Ovary (tissue), 9 donors: Measurements from ENCODE around the gene PARD3. TPM values are rescaled to one million over a fixed set of nuclear protein-coding genes. Genes with fewer than 3 reads are reported as not detected.

Source experiments
- DNase-seq, 5 donors: peaks; one replicate each; pipeline ENCODE4 v3.0.0-alpha.2; 2019 to 2020
- H3K27ac ChIP-seq, 2 donors: fragments of 200-600 bp; one replicate each; pipeline versions ENCODE4 v1.5.1 to v1.8.0; 2019 to 2022
- H3K27me3 ChIP-seq: fragments of 200-600 bp; one replicate; pipeline ENCODE4 v1.8.0; 2022
- H3K36me3 ChIP-seq: fragments of 200-600 bp; sonication (generic); one replicate; pipeline ENCODE4 v1.5.1; 2019
- H3K4me1 ChIP-seq: one replicate; pipeline ENCODE4 v1.8.1; 2013; ENCODE audit warnings: mild to moderate bottlenecking, moderate library complexity; ENCODE audit not compliant: insufficient read depth
- H3K4me3 ChIP-seq: fragments of 200-600 bp; sonication (generic); one replicate; pipeline ENCODE4 v1.5.1; 2017
- H3K9me3 ChIP-seq, 2 donors: fragments of 200-600 bp in 1 of 2; sonication (generic) in 1 of 2; one replicate each; pipeline versions ENCODE4 v1.5.1 to v1.8.1; 2013 to 2019; ENCODE audit warnings: mild to moderate bottlenecking in 1 of 2, moderate library complexity in 1 of 2
- EP300 ChIP-seq: sonication (generic); formaldehyde crosslinking; IDR thresholded peaks from one replicate; pipeline ENCODE4 v1.6.1; 2017; ENCODE audit warnings: antibody characterized with exemption
- POLR2A ChIP-seq: fragments of 450-650 bp; IDR thresholded peaks from one replicate; pipeline ENCODE4 v1.6.1; 2017; ENCODE audit warnings: antibody characterized with exemption, mild to moderate bottlenecking, moderate library complexity
- WGBS, 3 donors: extraction: QIAGEN DNeasy Blood & Tissue Kit in 1 of 3; methylation state at CpG; one replicate each; pipeline versions ENCODE4 v1.1.5 to v1.1.7; 2013 to 2017; 5-methylcytosine and 5-hydroxymethylcytosine counted together
- intact Hi-C, 4 donors: fragments of 100-400 bp; cut with DNase I; formaldehyde crosslinking; loops; one replicate each; pipeline versions ENCODE4 v1.11.0 to v1.15.1; 2022 to 2023
- polyA plus RNA-seq, 2 donors: library from polyadenylated mRNA; stranded (reverse); fragments of 200-250 nt in 1 of 2; fragments of 350-450 nt in 1 of 2; fragmentation: Illumina TruSeq in 1 of 2; extraction: RNeasy Lipid Tissue Mini Kit (QIAGEN cat#74804) in 1 of 2; gene quantifications; one replicate each; pipeline ENCODE4 v1.2.3, GENCODE V29; 2013 to 2014
- total RNA-seq, 7 donors: library from RNA; depleted of rRNA in 2 of 7; stranded (reverse); fragments of >200 nt in 2 of 7; fragmentation: NEBNext Ultra II Directional in 3 of 7; extraction: Animal tissue kit (Norgen Biotek cat#: 25700) in 3 of 7; gene quantifications; one replicate each; pipeline versions ENCODE4 v1.1.0 to v1.2.4, GENCODE V29; 2016 to 2023
- TF ChIP-seq, protein P1 (sequence below), 3 donors: fragments of 450-650 bp in 2 of 3; fragments of 200-600 bp in 1 of 3; IDR thresholded peaks; one replicate each; pipeline versions ENCODE4 v1.5.1 to v1.8.0; 2016 to 2022; ENCODE audit warnings: antibody characterized with exemption in 3 of 3, mild to moderate bottlenecking in 1 of 3
- donor health status: DM: no; HTN: no; CAD: no; lungs with moderate emphysema.
- donor health status: DM: no; HTN: no; CAD: no.
- donor health status: Bipolar disorder and iron deficiency.
- donor health status: DM: yes; HTN: yes; CAD: no.
- donor health status: DM: no; HTN: no; CAD: no.
- donor health status: DM: yes; HTN: yes; CAD: no.

PARD3 gene
- total and polyA plus RNA-seq, 9 donors = 31.8 to 92.3 (median 67.1) TPM

DNA sequence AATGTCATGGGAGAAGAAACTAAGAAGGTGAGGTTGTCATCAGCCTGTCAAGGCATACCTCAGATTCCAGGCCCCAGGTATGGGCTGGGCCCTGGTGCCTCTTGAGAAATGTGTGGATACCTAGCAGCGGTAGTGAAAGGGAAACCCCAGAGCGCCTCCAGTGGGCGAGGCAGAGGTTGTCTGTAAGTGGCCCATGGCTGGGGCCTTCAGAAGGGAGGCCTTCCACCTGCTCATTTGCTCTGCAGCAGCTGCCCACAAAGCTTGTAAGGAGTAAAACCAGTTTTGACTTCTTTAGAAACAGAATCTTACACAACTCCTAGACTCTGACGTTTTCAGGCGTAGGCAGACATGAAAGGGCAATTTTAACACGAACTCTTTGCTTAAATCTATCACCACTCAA lies 509.9 kb downstream of the PARD3 start:
- H3K36me3 ChIP-seq = no peaks in the 10 kb centered on the region
- no peak overlapping the region for H3K4me3 ChIP-seq
- DNase-seq = no peak
- WGBS, 3 donors = 80 to 91% (median 89%) methylated on average over 6 of the region's 6 CpGs
- intact Hi-C loops = no loop called here
- H3K27me3 ChIP-seq = no peaks in the 10 kb centered on the region
- no peaks in the 10 kb centered on the region for H3K4me1 ChIP-seq
- H3K9me3 ChIP-seq = no peaks in the 10 kb centered on the region
- no peak overlapping the region for H3K27ac ChIP-seq
- TF ChIP-seq, protein P1, sequence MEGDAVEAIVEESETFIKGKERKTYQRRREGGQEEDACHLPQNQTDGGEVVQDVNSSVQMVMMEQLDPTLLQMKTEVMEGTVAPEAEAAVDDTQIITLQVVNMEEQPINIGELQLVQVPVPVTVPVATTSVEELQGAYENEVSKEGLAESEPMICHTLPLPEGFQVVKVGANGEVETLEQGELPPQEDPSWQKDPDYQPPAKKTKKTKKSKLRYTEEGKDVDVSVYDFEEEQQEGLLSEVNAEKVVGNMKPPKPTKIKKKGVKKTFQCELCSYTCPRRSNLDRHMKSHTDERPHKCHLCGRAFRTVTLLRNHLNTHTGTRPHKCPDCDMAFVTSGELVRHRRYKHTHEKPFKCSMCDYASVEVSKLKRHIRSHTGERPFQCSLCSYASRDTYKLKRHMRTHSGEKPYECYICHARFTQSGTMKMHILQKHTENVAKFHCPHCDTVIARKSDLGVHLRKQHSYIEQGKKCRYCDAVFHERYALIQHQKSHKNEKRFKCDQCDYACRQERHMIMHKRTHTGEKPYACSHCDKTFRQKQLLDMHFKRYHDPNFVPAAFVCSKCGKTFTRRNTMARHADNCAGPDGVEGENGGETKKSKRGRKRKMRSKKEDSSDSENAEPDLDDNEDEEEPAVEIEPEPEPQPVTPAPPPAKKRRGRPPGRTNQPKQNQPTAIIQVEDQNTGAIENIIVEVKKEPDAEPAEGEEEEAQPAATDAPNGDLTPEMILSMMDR (IDR thresholded peaks at IDR 0.05) = no peak
- TF ChIP-seq EP300 (no peak), POLR2A (no peak)

DNA sequence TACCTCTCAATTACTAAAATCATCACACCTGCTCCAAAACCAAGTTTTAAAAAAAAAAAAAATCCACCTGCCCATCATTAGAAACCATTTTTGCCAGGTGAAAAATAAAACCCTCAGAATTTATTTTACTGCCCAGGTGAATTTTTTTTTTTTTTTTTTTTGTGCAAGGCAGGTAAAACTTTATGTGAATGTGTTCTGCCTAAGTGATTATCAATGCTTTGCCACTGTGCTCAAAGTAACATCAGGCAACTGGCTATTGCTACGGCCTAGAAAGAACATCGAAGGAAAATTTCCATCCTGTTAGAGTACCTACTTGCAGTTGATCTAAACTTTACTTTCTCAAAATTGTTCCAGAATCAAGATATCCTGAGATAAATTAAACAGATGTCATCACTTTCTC lies 512.1 kb downstream of the PARD3 start:
- H3K27ac ChIP-seq = no peak overlapping the region
- TF ChIP-seq EP300 = no peak
- TF ChIP-seq, protein P1 (IDR thresholded peaks at IDR 0.05) = no peak
- no peaks in the 10 kb centered on the region for H3K9me3 ChIP-seq
- intact Hi-C loops = no loop called here
- no peaks in the 10 kb centered on the region for H3K27me3 ChIP-seq
- no peak overlapping the region for H3K4me3 ChIP-seq
- DNase-seq = no peak
- no peaks in the 10 kb centered on the region for H3K4me1 ChIP-seq
- 94 to 99% (median 95%) methylated on average over 2 of the region's 2 CpGs for WGBS, 3 donors
- no peaks in the 10 kb centered on the region for H3K36me3 ChIP-seq

DNA sequence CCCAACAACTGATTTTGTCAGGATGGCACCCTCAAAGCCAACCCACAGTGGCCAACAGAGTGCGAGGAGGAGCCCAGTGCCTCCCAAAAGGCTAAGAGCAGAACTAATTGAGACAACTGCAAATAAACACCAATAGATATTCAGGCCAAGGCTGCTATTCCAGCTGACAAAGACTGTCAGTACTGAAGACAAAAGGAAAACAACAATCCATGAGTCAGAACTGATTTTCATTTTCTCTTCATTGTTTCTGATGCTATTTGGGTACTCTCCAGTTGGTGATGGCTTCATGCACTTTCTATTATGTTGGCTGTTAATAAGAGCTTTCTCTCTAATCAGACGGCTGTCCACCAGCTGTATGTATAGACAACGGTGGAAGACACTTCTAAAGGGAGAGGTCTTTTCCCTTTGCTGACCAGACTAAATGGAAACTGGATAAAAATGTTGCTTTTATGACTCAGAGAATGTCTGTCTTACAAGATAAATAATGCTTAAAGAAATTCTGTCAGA lies 515.9 kb downstream of the PARD3 start:
- TF ChIP-seq EP300 = no peak
- TF ChIP-seq, protein P1 (IDR thresholded peaks at IDR 0.05) = no peak
- TF ChIP-seq POLR2A = no peak
- H3K27ac ChIP-seq = no peak overlapping the region

DNA sequence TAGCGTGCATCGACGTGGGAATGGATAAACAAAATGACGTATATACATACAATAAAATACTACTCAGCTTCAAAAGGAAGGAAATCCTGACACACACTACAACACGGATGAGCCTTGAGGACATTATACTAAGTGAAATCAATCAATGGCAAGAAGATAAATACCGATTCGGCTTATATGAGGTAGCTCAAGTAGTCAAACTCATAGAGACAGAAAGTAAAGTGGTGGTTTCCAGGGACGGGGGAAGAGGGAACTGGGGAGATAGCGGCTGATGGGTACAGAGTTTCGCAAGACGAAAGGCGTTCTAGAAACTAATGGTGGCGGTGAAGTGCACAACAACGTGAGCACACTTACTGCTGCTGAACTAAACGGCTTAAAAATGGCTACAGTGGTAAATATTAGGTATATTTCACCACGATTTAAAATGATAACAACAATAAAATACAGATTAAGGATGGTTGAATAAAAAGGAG lies 516.7 kb downstream of the PARD3 start:
- Histone ChIP-seq H3K27ac (no peak overlapping the region), H3K4me1 (no peaks in the 10 kb centered on the region), H3K27me3 (no peaks in the 10 kb centered on the region), H3K4me3 (no peak overlapping the region), H3K9me3 (no peaks in the 10 kb centered on the region), H3K36me3 (no peaks in the 10 kb centered on the region)
- intact Hi-C loops = no loop called here
- no peak for TF ChIP-seq POLR2A
- TF ChIP-seq, protein P1 (IDR thresholded peaks at IDR 0.05) = no peak
- DNase-seq = no peak
- WGBS, 3 donors = 95 to 96% (median 95%) methylated on average over 16 of the region's 16 CpGs

More for the DNA sequence above, 515.9 kb downstream of the PARD3 start:
- Histone ChIP-seq H3K36me3 (no peaks in the 10 kb centered on the region), H3K4me1 (no peaks in the 10 kb centered on the region), H3K27me3 (no peaks in the 10 kb centered on the region), H3K9me3 (no peaks in the 10 kb centered on the region), H3K4me3 (no peak overlapping the region)
- 51 to 58% (median 54%) methylated on average over 3 of the region's 3 CpGs for WGBS, 3 donors
- intact Hi-C loops = no loop called here
- no peak for DNase-seq
